Tibial nerve (tissue), 3 donors: Measurements from ENCODE around the gene DDX39A.
"Not testable (repeated sequence)": the region's sequence is repeated elsewhere in the genome, so short reads cannot be mapped to it uniquely, and the experiment has no call there.

Experiments used
- CTCF ChIP-seq, 5 experiments: fragments of 200-600 bp in 3 of 5; fragments of 450-650 bp in 2 of 5; sonication (generic) in 3 of 5; IDR thresholded peaks; one replicate each; pipeline ENCODE4 v1.5.1; 2016 to 2019; ENCODE audit warnings: antibody characterized with exemption in 5 of 5, mild to moderate bottlenecking in 3 of 5, moderate library complexity in 2 of 5
- POLR2A ChIP-seq, 2 donors: fragments of 450-650 bp; IDR thresholded peaks; one replicate each; pipeline ENCODE4 v1.6.1; 2017; ENCODE audit warnings: antibody characterized with exemption in 2 of 2, mild to moderate bottlenecking in 2 of 2, moderate library complexity in 2 of 2

- TF ChIP-seq CTCF, POLR2A (IDR thresholded peaks at IDR 0.05): not testable (repeated sequence)
These were observed 22.0 kb downstream of the DDX39A start for GRCh38 chr19:14397168-14397567.
